HG03521 (cell line): ENCODE data around the gene SGSM2.
A peak's percentile ranks its signal among the peaks of the same experiment; 100 is the strongest.

Experiments used
- ATAC-seq: cut with Tn5 transposase; IDR thresholded peaks from one replicate; pipeline ENCODE4 v1.9.1; 2021; ENCODE audit warnings: mild to moderate bottlenecking, moderate library complexity; ENCODE audit not compliant: unreplicated experiment

SGSM2 gene

DNA sequence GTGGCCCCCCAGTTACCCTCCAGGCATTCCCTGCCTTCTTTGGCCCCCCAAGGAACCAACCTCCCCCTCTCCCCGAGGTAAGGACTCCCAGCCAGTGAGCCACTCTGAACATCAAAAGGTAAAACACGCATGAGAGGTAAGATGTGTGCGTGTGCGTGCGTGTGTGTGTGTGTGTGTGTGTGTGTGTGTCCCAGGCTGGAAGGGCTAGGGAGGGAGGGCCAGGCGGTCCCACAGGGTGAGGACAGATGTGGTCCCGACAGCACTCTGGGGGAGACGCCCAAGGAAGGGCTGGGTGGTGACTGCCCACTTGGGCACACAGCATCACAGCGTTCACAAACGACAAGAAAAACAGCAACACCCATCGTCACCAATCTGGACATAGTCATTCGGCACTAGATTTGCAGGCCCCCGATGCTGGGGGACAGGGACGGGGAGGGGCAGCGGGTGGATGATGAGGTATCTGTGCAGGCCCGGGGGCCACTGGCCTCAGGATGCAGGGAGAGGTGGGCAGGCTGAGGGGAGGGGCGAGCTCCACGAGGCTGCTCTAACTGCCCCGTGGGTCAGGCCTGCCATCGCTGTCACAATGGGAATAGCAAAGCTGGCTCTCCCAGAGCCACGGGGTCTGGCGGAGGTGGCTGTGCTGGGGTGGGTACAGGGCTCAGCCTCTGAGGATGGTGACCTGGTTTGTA is 47.3 kb downstream of the SGSM2 start:
- no peak for ATAC-seq

DNA sequence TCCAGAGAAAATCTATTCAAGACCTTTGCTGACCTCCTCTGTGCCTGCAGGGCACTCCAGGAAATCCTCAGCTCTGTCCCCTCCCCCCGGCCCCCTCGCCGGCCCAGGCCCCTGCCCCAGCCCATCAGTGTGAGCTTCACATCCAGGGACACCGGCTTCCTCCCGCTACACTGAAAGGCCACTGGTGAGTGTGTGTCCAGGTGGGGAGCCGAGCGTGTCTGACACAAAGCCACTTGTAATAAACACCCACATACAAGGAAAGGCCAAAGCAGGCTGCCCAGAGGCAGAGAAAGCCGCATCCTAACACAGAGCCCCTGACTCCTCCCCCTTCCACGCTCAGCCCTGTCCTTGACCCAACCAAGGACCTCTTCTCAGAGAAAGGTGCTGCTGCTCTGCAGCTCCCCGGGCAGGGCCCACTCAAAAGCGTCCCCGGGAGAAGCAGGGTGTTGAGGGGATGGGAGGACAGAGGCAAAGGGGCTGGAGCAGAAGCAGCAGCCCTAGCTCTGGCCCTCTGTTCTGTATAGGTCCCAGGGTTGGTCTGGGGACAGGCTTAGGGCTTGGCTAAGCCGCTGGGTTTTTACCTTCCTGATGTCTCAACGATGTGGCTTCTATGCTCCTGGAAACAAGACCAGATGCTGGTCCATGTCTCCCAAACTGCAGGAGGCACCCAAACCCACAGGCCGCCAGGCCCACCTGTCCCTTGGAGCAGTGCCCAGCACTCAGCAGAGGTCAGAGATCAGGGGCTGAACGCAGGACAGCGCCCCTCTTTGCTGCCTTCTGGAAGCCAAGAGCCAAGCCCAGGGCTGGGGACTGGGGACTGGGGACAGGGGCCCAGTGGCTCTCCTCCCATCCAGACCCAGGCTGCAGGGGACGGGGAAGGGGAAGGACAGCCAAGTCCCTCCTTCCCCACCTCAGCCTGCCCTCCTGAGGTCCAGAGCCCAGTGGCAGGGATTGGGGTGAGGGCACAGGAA is 48.2 kb downstream of the SGSM2 start:
- no peak for ATAC-seq

DNA sequence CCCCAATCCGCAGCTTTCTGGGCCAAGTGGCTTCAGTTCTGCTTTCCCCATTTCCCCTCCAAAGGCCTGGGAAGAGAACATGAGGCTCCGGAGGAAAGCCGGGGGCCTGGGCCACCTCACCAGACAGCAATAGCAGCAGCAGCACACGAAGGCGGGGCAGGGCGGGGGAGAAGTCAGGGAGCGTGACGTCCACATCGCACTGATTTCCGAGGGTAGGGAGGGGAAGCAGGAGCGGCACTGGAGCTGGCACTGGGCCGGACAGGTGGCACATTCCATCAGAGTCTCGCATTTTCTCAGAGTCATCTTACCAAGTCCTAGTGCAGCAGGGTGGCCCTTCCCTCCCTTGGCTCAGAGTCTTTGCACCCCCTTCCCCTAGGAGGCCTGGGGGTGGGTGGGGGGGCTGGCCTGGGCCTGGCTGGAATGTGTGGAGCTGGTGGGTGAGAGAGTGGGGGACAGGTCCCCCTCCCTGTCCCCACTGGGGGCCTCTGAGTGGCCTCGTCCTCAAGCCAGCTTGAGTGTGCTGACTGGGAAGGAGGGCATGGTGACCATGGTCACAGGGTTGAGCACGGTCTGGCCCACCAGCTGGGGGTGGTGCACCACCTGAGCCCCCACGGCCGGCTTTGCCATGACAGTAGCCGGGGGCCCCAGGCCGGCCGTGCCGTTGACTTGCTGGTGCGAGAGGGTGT is 49.2 kb downstream of the SGSM2 start:
- ATAC-seq = no peak

DNA sequence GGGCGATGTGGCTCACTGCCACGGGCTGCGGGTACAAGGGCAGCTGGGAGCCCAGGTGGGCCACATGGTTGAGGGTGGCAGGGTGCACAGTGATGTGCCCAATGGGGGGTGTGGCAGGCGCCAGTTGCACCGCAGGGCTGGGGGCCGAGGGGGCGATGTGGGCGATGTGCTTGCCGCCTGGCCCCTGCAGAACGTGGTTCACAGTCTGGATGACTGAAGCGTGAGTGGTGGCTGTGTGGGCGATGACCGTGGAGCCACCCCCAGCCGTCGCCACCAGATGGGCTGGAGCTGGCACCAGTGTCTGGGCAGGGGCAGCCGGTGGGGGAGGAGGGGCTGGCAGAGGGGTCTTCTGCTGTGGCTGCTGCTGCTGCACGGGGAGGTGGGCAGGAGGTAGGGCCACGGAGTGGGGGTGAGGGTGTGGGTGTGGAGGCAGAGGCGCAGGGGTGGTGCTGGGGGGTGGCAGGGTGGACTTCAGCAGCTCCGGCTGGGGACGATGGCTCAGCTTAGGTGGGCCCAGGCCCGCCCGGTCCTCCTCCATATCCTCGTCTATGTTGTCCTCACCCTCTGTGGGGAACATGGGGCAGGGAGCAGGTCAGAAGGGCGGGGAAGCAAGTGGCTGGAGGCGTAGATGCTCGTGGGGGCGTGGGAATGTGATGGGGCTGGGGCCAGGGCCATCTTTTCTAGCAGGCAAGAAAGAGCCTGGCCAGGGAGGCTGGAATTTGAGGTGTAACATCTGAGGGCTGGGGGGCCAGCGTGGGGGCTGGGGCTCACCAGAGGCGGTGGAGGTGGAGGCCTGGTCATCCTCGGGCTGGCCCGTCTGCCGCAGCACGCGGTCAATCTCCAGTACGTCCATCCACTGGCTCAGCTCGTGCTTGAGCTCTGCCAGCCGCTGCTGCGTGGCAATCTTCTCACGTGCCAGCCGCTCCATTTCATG is 50.1 kb downstream of the SGSM2 start:
- ATAC-seq = no peak

DNA sequence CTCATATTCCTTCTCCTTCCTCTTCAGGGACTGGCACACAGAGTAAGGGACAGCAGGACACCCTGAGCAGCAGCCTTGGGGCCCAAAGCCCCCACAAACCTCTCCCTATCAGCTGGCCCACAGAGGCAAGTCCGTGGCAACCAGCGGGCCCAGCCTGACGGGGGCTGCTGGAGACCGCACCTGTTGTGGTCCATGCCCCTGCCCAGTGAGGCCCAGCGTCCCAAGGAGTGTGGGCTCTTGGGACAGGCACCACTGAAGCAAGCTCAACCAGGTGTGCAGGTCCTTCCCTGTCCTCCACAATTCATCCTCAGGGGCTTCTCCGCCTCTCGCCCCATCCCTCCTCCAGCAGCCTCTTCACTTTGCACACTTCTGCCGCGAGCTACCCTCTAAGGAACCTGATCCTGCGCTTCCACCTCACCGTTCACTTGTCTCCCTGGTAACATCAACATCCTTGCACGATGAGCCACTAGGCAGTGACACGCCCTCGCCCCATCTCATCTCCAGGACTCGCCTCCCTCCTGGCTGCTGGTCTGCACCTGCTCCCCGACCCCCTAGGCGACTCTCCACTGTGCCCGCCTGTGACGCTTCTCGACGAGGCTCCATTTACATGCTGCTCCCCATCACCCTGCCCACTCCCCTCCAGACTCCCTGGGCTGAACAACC is 50.9 kb downstream of the SGSM2 start:
- no peak for ATAC-seq

DNA sequence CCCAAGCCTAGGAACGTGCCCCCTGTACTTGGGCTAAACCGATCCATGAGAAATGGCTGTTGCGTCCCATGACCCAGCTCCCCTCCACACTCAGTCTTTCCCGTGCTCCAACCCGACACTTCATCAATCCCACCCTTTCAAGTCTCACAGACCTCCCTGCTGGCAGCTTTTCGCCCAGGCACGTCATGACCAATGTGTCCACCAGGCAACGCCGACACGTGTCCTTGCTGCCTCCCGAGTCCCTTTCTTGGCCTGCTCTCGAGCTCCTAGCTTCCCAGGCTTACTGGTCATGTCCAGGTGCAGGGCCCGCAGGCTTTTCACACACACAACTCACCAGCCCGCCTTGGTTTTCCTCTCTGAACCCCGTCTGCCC is 51.4 kb downstream of the SGSM2 start:
- ATAC-seq = no peak

DNA sequence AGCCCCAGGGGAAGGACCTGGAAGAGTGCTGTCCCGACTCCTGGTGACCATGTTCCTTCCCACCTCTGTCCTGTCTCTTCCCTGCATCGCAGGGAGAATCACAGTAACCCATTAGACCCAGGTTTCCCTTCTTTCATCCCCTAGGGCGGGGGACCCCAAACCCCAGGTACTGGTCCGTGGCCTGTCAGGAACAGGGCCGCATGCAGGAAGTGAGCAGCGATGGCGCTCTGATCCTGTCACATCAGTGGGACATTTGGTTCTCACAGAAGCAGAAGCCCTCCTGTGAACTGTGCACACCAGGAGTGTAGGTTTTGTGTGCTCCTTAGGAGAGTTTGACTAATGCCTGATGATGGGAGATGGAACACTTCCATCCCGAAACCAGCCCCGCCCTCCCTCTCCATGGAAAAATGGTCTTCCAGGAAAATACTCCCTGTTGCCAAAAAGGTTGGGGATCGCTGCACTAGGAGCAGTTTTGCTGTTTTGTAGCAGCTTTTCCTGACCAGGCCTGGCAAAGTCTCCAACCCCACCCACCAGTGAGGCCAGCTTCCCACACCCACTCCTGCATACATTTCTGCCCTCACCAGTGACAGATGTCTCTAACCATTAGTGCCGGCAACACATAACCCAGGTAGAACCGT is 53.0 kb downstream of the SGSM2 start:
- ATAC-seq = no peak

DNA sequence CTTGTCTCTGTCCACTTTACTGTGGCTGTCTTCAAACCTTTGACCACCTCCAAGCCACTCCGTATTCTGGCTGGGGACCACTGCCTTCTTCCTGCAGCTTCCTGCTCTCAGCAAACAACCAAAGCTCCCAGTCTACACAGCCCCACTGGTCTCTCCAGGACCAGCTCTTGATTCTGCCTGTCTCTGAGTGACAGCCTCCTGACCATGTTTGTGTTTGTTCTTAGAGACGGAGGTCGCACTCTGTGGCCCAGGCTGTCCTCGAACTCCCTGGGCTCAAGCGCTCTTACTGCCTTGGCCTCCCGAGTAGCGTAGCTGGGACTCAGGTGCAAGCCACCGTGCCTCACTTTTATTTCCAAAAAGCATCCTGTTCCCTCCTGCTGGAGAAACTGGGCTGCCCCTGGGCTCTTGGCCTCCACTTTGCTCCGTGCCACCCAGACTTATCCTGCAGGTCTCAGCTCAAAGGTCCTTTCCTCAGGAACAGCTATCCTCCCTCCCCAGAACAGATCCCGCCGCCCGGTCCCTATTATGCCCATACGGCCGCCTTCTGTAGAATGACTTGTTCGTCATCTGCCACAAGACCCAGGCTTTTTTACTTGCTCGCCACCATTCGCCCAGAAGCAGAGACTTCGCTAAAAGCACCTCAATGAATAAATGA is 54.4 kb downstream of the SGSM2 start:
- no peak for ATAC-seq

DNA sequence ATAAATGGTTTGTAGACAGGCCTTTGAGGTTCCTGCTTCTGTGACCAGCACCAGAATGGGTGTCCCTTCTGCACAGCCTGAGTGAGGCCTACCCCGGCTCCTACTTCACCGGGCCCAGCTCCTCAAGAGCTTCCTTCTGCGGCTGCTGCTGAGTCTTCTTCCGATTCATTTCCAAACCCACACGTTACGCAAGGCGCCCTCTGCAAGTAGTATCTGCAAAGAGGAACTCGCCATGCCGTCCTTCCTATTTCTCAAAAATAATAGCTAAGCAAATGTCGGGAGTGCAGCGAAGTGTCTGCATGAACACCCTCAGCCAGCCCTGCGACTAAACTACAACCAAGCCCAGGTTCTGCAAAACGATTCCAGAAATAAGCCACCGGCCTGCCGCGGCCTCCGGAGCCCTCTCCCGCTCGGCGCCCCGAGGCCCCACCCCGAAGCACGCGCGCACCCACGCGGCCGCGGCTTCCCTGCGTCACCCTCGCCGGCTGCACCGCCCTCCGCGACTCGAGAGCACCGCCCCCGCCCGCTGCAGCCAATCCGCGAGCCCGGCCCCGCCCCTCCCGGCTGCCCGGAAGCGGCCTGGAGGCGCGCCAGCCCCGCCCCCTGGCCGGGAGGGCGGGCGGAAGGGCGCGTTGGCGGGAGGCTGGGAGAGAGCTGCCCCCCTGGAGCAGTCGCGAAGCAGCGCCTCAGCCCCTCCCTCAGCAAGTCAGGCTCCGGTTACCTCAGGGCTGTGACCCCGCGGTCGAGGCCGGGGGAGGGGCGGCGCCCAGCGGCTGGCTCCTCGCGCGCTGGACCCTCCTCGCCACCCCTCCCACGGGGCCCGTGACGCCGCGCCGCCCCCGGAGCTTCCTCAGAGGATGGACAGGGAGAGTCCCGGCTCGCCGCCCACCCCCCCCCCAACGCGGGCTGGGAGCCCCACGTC is 55.2 kb downstream of the SGSM2 start:
- peak; percentile 63 for ATAC-seq

DNA sequence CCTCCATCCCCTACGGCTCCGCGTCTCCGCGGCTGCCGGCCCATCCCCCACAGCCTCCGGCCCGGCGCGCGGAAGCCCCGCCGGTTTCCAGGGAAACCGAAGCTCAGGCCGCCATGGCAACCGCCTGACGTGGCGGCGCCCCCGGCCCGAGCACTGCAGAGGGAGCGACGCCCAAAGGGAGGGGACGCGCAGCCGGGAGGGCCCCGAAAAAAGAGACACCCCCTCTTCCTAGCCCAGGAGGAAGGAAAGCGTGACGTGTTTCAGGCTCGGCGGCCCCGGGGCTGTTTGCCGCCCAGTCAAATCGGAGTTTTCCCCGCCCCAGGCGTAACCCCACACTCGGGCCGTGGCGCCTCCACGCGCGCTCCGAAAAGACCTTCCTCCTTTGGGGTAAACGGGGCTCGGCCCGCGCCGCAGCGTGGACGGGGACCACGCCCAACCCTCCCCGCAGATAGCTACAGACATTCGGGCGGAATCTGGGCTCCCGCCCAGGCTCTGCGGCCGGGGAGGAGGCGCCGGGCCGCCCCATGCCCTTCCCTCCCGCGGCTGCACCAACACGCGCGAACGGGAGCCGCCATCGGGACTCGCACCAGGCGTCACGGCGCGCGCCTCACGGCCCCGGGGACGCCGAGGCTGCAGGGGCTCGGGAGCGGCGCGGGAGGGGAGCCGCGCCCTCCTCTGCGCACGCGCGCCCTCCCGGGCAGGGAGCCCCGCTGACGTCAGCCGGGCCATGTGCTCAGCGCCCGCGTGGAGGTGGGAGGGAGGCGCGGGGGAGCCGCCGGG is 56.1 kb downstream of the SGSM2 start:
- ATAC-seq = peak; percentile 33

DNA sequence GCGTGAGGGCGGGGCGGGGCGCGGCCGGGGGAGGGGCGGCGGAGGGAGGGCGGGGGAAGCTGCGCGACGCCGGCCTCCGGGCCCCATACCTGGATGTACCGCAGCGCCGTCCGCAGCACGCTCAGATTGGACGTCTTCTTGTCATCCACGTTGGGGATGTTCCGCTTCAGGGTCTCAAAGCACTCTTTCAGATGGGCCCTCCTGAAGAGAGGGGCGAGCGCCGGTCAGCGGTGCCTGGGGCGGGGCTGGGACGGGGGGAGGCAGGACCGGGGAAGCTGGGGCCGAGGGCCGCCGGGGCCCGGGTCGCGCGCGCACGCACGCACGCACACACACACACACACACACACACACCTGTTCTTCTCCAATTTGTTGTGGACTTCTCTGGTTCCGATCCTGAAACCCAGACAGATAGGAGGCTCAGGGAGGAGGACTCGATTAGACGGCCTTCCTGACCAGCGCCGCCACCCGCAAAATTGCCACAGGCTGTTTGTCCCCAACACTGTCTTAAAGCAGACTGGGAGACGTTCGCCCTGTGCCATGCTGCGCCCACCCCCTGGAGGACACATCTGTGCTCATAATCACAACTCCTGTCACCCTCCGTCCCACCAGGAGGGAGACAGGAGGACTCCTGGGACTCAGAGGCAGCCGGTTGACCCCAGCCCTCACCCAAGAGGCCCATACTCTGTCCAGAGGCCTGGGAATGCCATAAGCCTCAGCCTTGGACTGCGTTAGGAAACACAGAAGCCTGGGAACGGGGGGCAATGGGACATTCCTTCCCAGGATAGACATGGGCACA is 56.9 kb downstream of the SGSM2 start:
- ATAC-seq = no peak

DNA sequence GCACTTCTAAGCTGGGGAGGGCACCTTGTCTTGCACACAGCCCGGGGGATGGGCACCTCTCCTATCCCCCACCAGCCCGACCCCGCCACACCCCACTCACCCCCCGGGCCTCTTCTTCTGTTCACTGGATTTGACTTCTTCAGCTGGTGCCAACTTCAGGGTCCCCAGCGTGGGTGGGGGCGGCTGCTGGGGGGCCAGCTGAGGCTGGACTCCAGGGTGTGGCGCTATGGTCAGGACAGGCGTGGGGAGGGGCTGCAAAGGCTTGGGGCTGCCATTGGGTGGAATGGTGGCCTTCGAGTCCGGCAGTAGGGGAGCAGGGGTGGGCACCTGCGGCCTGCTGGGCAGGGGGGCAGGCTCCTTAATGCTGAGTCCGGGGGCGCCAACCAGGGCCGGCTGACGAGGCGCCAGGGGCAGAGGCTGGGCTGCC is 57.5 kb downstream of the SGSM2 start:
- ATAC-seq = no peak

DNA sequence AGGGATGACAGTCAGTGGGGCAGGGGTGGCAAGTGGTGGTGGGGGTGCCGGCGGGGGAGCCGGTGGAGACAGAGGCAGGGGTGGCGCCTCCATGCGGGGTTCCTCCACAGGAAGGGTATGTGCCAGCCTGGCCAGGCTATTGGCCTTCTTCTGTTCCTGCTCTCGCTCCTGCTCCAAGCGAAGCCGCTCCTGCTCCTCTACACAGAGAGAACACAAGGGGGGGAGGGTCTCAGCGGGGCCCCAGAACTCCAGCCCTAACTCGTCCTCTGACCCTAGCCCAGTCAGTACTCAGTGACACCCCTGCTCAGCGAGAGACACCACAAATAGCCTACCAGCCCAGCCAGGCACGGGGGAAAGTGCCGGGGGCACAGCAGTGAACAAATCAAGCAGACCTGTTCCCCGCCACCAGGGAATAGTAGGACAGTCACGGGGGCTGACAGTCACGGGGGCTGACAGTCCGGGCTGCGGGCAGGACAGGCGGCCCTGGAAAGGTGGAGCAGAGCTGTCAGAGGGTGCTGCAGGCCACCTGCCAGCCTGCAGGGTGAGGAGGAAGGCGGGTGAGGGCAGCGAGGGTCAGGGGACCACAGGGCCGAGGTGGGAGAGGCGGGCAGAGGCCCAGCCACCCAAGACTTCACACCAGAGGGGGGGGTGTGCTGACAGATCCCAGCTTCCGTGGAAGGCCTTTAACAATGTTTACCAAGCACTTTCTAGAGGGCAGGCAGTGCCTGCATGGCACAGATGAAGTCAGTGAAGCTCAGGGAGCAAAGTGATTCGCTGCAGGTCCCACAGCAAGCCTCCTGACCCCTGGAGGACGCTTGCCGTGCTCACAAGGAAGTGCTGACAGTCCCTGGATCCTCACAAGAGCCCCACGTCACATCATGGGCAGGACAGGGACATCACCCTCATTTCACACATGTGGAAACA is 58.2 kb downstream of the SGSM2 start:
- ATAC-seq = no peak

DNA sequence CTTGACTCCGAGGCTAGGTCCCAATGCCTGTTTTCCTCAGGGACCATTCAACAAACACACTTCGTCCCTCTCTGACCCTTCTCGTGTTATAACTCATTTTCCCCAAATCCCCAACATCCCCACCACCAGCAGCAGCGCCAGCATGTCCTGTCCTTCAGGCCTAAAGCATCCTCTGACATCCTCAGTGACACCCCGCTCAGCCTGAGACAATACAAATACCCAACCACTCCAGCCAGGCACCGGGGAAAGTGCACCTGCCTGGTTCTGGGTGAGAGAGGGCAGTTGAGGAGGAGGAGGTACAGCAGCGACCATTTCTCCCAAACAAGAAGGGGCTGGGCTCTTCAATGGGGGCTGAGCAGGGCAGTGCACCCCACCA is 58.9 kb downstream of the SGSM2 start:
- ATAC-seq = no peak

DNA sequence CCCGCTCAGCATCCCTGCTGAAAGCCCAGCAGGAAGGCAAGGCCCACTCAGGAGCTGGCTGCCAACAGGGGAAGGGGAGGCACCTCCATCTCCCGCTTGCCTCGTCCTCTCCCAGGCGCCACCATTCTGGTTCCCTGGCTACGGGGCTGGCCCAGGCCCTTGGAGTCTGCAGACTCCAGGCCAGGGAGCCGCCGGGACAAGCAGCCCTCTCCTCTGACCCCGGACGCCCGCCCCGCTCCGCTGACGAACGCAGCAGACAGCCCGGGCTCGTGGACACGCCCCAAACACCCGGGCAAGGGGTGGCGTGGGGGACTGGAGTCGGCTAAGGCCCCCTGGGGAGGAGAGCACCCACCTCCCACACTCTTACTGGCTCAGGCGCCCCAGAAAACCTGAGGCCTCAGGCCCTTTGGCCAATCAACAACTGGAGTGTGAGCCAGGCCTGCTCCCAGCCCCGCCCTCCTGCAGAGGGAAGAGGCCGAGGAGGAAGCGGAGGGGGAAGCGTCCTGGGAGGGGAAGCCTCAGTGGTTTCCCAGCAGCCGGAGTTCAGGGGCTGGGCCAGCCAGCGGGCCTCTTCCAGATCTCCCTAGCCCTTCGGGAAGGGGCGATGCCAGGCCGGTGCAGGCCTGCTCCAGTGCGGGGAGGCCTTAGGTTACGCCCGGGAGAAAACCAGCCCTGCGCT is 59.4 kb downstream of the SGSM2 start:
- no peak for ATAC-seq
